Osteocyte (in vitro differentiated cells): ENCODE results near the gene PPARA. TPM values are rescaled to one million over a fixed set of nuclear protein-coding genes. Genes with fewer than 3 reads are reported as not detected.

Experiments used
- DNase-seq: peaks from one replicate; pipeline ENCODE4 v3.0.0; 2021; ENCODE audit warnings: mixed read lengths; ENCODE audit not compliant: unreplicated experiment; ENCODE audit errors: extremely low spot score
- H3K27ac Mint-ChIP-seq: one replicate; pipeline ENCODE4 v1.8.0; 2021; ENCODE audit warnings: mild to moderate bottlenecking, mixed read lengths; ENCODE audit not compliant: unreplicated experiment
- H3K27me3 Mint-ChIP-seq: one replicate; pipeline ENCODE4 v1.8.0; 2021; ENCODE audit warnings: mixed read lengths; ENCODE audit not compliant: unreplicated experiment
- H3K36me3 Mint-ChIP-seq: one replicate; pipeline ENCODE4 v1.8.0; 2021; ENCODE audit warnings: mixed read lengths; ENCODE audit not compliant: unreplicated experiment
- H3K4me1 Mint-ChIP-seq: one replicate; pipeline ENCODE4 v1.8.0; 2021; ENCODE audit warnings: mixed read lengths; ENCODE audit not compliant: unreplicated experiment
- H3K4me3 Mint-ChIP-seq: one replicate; pipeline ENCODE4 v1.8.0; 2021; ENCODE audit warnings: mild to moderate bottlenecking, moderate library complexity, mixed read lengths; ENCODE audit not compliant: unreplicated experiment
- H3K9me3 Mint-ChIP-seq: one replicate; pipeline ENCODE4 v1.8.0; 2021; ENCODE audit warnings: mixed read lengths; ENCODE audit not compliant: unreplicated experiment
- total RNA-seq: library from RNA; stranded (reverse); gene quantifications from 2 replicates; pipeline ENCODE4 v1.2.1, GENCODE V29; 2021
- TF ChIP-seq, protein P1 (sequence below): fragments of 200-600 bp; sonication (generic); IDR thresholded peaks from 2 replicates; pipeline ENCODE4 v1.5.0; 2021; ENCODE audit warnings: antibody characterized with exemption, mild to moderate bottlenecking, moderate library complexity

PPARA gene
- total RNA-seq, 1 donor from 2014 or later = 21.9 TPM

DNA sequence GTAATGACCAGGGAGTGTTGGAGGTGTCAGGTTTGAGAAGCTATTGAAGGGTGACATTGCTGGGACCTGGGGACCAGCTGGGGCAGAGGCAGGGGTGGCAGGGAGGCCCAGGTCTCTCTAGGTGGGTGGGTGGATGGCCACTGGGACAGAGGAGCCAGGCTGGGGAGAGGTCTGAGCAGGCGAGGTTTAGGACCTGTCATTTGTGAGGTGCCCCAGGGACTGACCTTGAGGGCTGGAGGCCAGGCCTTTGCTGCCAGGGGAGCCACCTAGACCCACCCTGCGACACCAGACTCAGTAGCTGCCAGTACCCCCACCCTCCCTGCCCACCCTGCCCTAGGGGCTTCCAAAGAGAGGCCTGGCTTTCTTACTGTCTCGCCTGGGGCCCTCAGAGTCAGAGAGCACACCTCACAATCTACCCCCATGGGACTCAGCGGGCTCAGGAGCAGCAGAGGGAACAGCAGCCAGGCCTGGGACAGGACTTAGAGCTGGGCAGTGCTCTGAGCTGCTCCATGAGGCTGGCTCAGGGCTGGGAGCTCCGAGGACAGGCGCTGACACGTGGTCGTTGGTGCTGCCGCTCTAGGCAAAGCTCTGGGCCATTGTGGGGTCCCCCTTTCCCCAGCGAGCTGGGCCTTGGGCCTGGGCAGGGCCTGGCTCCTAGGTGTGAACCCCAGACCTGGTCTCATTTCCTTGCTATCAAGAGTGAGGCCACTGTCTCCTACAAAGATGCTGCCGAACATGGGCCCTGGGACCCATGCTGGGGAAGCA is 28.6 kb upstream of the PPARA start:
- DNase-seq = no peak
- Mint-ChIP-seq H3K4me3 (no peak overlapping the region), H3K9me3 (no peaks in the 10 kb centered on the region), H3K27me3 (no peaks in the 10 kb centered on the region), H3K4me1 (peaks cover 9% of the 10 kb centered on the region), H3K27ac (no peak overlapping the region), H3K36me3 (no peaks in the 10 kb centered on the region)
- TF ChIP-seq, protein P1, sequence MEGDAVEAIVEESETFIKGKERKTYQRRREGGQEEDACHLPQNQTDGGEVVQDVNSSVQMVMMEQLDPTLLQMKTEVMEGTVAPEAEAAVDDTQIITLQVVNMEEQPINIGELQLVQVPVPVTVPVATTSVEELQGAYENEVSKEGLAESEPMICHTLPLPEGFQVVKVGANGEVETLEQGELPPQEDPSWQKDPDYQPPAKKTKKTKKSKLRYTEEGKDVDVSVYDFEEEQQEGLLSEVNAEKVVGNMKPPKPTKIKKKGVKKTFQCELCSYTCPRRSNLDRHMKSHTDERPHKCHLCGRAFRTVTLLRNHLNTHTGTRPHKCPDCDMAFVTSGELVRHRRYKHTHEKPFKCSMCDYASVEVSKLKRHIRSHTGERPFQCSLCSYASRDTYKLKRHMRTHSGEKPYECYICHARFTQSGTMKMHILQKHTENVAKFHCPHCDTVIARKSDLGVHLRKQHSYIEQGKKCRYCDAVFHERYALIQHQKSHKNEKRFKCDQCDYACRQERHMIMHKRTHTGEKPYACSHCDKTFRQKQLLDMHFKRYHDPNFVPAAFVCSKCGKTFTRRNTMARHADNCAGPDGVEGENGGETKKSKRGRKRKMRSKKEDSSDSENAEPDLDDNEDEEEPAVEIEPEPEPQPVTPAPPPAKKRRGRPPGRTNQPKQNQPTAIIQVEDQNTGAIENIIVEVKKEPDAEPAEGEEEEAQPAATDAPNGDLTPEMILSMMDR = no peak

DNA sequence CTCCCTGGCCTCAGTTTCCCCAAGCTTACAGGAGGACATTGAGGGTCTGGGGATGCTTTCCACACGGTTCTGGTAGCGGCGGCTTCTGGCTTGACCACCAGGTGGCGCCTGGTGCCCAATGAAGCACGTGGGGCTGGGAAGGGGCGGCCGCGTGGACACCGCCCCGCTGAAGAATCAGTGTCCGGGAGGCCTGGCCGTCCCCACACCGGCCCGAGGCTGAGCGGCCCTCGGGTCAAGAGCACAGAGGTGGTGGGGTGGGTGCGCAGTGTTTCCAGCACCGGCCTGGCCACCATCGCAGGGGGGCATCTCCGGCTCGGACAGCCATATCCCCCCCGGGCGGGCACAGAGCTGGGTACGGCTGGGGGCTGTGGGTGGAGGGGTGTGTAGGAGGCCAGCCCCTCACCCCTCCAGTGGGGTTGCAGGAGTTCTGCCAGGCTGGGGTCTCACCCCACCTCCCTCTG is 27.8 kb upstream of the PPARA start:
- TF ChIP-seq, protein P1 = peak; percentile 96
- peaks cover 7% of the 10 kb centered on the region for H3K4me1 Mint-ChIP-seq
- H3K4me3 Mint-ChIP-seq = no peak overlapping the region
- H3K27me3 Mint-ChIP-seq = no peaks in the 10 kb centered on the region
- H3K27ac Mint-ChIP-seq = no peak overlapping the region
- H3K9me3 Mint-ChIP-seq = no peaks in the 10 kb centered on the region
- DNase-seq = peak; percentile 93
- H3K36me3 Mint-ChIP-seq = no peaks in the 10 kb centered on the region

DNA sequence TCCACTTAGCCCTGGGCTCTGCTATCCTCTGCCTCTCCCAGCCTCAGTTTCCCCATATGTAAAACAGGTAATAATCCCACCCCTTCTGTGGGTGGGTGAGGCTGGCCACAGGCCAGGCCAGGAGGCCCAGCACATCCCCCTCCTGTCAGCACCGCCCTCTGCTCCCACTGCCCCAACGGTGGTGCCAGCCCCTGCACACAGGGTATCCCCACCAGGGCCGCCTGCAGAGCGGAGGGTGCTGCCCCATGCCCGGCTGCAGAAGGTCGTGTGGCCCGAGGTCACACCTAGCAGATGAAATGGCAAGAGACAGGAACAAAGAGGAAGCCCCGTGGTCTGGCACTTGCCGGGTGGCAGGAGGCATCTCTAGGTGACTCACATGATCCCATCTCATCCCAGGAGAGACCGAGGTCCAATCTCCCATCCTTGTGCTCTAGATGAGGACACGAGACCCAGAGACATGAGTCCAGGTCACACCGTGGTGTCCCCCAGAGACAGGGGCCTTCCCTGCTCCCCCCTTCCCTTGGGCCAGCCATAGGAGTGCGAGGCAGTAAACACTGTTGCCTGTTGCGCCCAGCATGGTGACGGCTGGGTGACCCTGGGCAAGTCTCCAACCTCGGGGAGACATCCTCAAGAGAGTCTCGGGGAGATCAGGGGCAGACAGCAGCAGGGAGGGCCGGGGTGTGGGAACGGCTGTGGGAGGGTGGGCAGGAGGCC is 27.2 kb upstream of the PPARA start:
- no peaks in the 10 kb centered on the region for H3K9me3 Mint-ChIP-seq
- H3K4me1 Mint-ChIP-seq = peaks cover 7% of the 10 kb centered on the region
- no peak overlapping the region for H3K4me3 Mint-ChIP-seq
- no peak for DNase-seq
- H3K27me3 Mint-ChIP-seq = no peaks in the 10 kb centered on the region
- H3K27ac Mint-ChIP-seq = no peak overlapping the region
- H3K36me3 Mint-ChIP-seq = no peaks in the 10 kb centered on the region
- TF ChIP-seq, protein P1 = no peak

DNA sequence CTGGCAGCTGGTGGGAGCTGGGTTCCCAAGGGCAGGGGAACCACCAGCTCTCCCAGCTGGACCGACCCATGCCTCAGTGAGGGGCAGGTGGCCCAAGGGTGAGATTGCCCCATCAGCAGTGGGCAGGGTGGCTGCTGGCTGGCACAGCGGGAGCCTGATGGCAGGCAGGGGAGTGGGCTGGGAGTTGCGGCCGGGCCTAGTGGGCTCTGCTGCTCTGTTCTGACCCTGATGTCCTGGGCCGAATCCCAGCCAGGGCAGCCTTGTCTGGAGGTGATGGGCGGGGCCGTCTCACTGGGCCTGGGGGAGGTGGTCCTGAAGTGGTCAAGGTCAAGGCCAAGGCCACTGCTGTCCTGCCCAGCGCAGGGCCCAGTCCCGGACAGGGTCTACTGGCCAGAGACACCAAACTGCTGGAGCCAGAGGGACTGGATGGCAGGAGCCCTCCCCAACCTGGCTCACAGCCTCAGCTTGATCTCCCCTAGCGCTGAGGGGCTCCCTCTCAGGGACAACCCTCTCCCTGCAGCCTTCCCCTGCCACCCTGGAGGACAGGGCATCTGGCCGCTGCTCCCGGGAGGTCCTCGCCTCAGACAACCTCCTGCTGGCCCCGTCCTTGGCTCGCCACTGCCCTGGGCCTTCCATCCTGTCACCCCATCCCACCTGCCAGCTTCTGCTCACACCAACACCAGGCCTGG is 26.5 kb upstream of the PPARA start:
- TF ChIP-seq, protein P1 = no peak

More for the DNA sequence above, 26.5 kb upstream of the PPARA start:
- H3K9me3 Mint-ChIP-seq = no peaks in the 10 kb centered on the region
- H3K27ac Mint-ChIP-seq = no peak overlapping the region
- no peak overlapping the region for H3K4me3 Mint-ChIP-seq
- no peaks in the 10 kb centered on the region for H3K36me3 Mint-ChIP-seq
- no peak for DNase-seq
- peaks cover under 1% of the 10 kb centered on the region for H3K4me1 Mint-ChIP-seq
- no peaks in the 10 kb centered on the region for H3K27me3 Mint-ChIP-seq
